ENCODE data around the gene CDK14. TPM values are rescaled to one million over a fixed set of nuclear protein-coding genes. Genes with fewer than 3 reads are reported as not detected.
"Not testable (repeated sequence)": the region's sequence is repeated elsewhere in the genome, so short reads cannot be mapped to it uniquely, and the experiment has no call there.

CDK14 gene
- total RNA-seq, 1 donor from 2014 or later, result 19.7 TPM

DNA sequence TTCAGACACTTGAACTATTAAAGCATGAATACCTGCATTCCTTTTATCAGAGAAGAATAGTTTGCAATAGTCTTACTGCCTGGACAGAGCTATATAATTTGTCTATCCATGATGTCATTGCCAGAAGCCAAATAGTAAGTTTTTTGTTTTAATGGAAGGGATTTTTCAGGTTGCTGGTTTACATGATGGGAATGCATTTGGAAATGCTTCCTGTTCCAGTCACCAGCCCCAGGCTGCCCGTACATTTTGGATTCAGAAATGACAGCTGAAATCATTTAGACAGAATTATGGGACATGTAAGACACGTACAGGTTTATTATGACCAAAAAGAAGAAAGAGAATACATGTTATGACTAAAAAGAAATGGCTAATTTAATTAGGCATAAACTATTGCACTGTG, 293.1 kb downstream of the CDK14 start:
- no peak for DNase-seq (ENCODE audit: low read depth)

DNA sequence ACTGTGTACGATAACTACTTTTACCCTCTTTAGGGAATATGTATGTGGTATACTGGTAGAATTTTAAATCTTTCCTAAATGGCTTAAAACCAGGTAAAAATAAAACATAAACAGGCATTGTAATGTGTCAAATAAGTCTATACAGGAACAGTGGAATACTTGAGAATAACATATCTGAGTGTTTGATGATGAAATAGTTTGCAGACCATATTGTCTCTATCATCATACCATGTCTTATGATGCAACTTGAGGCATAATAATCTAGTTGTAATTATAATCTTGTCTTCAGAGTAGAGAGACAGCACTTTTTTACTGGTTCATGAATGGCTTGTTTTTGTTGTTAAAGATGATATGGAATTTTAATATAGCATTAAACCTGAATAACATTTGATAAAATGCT, 293.5 kb downstream of the CDK14 start:
- no peak for DNase-seq (ENCODE audit: low read depth)

DNA sequence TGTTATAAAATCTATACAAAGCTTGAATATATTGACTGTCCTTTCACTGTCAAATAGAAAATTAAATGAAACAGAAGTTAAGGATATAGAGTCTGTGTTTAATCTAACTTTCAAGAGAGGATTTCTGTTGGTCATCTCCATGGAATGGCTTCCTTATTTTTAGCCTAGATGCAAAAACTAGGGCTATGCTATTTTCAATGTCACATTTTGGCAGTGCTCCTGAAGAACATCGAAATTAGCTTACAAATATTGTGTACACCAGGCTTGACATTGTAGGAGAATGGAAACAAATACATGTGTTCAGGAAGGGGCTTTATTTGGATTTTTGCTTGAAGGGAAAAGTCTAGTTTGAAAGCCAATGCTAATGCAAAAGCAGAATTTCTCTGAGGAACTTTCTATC, 295.4 kb downstream of the CDK14 start:
- no peak for DNase-seq (ENCODE audit: low read depth)

DNA sequence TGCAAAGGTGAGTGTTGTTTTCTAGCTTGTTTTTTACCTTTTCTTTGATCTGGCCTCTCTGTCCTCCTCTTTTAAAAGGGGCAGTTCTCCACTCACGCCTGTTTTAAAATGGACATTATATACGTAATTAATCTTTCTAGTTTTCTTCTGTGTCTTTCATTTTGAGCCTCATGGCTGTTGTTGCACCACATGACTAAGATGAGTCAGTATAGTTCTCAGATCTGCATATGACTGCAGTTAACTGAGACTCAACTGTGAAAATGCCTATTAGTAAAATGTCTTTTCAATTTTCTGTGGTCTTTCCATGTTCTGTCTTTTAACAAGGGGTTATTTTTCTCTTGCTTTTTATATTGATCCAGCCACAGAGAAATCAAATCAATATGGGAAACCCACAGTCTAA, 296.1 kb downstream of the CDK14 start:
- no peak for DNase-seq (ENCODE audit: low read depth)

DNA sequence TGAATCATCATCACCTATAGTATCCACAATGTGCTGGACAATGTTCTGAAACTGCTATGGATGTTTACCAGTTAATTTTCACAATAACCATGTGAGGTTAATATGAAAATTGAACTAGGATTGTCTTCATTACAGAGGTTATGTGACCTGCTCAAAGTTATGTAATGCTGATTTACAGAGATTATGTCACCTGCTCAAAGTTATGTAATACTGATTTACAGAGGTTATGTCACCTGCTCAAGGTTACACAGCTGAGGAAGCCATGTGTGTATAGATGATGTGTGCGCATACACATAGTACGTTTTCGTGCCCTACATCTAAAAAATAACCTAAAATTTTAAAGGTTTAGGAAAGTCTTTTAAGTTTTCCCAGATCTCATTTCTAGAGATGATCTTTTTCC, 298.0 kb downstream of the CDK14 start:
- DNase-seq (ENCODE audit: low read depth), result no peak

DNA sequence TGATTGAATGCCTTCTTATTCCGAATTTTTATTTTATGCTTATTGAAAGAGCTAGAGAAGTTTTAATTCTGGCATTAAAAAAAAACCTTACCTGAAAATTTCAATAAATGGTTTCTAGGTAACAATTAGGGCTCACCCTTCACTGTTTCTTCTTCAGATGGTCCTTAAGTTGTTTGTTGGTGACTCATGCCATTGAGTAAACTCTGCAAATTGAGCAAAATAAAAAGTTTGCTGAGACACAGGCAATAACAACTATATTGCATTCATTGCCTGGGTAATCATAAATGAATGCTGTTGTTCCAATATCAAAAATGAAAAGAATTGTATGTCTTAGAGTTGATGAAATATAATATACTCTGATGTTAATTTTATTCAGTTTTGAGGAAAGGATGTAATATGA, 300.3 kb downstream of the CDK14 start:
- no peak for DNase-seq (ENCODE audit: low read depth)

DNA sequence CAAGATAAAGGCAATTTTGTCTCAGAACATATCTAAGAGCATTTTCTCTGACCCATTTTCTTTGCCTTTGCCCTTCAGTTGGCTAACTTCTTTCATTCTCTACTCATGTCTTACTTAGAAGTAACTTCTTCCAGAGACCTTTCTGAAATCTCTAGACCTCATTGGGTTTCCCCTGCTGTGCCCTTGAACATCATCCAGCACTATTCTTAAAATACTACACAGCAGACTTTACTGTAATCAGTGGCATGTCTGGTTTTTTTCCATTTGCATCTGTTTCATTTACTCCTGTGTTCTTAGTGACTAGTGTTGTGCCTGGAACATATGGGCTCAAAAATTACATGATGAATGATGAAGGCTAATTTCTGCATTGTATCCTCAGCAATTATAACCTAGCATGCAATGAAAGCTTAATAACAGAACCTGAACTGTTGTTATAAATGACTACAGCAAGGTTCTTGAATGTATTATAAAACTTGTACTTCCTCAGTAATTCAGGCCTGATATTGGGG, 301.9 kb downstream of the CDK14 start:
- DNase-seq (ENCODE audit: low read depth), result peak; percentile 41

DNA sequence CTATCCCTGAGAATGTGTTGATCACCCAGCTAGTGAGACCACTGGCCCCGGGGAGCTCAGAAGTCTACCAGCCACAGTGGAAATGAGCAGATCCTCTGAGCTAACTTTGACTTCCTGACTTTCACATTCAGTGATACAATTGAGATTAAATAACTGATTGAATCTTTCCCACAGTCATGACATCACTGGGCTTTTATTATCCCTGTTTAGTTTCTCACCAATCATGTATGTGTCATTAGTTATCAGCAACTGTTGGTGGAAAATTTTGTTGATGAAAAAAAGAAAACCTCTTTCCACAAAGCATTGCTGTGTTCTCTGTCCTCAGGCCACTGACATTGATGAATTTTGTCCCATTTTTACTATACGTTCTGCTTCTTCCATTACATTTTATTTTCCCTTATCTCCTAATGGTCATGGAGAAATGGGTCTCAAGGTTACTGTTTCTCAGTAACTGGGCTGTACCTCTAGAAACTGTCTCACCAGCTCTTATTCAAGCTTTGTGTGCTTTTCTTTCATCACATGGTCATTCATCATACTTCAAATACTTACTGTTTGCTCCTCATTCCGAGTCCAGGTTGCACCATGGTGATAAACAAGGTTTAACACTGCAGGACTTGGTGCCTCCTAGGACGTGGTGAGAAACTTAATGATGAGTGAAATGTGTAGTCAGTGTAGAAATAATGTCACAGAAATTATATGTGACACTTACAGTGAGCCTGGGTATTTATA, 304.7 kb downstream of the CDK14 start:
- DNase-seq (ENCODE audit: low read depth), result peak; percentile 40

DNA sequence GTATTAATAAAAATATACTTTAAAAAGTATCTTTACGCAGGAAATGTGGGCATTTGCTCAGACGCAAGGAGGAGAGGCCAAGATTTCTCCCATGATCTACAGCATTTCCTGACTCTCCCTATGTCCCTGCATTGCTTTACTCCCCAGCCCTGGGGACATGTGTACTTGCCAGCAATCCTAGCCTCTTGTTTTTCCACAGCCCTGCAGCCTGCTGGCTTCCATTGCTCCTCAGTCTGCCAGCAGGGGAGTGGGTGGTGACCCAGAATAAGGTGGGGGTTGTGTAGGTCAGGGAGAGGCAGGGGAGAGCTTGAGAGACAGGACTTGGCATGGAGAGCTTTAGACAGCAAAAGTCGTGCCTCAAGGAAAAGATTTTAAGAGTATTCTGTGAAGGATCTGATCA, 307.7 kb downstream of the CDK14 start:
- no peak for DNase-seq (ENCODE audit: low read depth)

DNA sequence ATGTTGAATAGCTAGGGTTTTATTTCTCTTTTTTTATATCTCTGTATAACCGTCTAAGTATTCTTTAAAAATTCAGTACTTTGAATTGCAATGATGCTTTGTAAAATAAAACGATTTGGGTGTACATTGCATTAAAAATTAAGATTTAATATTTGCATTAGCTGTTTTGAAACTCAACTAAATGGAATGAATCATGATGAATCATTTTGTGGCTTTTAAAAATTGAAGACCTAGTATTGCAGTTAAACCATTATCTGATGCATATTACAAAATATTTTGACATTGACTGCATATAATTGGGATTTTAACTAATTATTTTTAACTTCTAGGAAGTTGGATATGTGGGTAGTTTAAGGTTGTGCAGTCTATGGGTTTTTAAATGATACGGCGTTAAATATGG, 314.0 kb downstream of the CDK14 start:
- DNase-seq (ENCODE audit: low read depth), result no peak

DNA sequence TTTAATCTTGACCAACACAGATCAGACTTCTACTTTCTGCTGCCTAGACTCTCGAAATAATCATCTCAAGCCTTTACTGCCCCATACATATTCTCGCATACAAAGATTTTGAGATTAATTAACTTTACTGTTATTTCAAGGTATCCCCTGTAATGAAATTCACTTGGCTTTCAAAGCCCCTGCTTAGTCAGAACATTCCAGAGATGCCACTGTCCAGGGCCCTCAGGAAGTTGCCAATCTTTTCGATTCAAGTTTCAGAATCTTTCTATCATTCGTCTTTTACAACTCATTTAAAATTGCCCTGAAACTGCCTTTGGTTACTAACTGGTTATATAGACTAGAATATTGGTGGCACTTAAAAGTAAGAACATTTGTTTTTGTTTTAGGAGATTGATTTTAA, 320.2 kb downstream of the CDK14 start:
- no peak for DNase-seq (ENCODE audit: low read depth)

DNA sequence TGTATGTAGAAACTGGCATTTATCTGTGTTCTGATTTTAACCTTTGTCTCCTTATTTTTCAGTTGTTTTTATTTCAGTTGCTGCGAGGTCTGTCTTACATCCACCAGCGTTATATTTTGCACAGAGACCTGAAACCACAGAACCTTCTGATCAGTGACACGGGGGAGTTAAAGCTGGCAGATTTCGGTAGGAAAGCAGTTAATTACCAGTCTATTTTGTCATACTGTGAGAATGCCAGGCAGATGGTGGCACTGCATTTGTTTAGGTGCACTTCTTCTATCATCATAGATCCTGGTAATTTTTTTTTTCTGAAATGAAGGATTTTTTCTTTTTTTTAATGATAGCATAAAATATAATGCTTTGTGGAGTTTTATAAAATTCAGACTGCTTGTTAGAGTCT, 321.4 kb downstream of the CDK14 start:
- DNase-seq (ENCODE audit: low read depth), result no peak

DNA sequence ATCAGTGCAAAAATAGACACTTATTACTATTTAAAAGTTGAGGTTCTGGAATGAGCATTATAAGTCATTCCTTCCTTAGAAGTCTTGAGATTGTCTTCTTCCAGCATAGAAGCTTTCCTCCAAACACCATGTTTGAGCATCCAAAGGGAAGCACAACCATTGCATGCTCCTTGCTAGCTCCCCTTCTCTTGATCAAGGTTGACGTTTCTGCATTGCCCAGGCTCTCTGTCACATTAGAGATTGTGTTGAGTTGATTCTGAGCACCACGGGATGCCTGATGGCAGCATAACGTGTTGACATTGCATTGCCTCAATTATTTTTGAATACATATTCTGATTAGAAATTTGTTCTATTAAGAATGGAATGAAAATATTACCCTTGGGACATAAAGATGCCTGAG, 322.2 kb downstream of the CDK14 start:
- no peak for DNase-seq (ENCODE audit: low read depth)

DNA sequence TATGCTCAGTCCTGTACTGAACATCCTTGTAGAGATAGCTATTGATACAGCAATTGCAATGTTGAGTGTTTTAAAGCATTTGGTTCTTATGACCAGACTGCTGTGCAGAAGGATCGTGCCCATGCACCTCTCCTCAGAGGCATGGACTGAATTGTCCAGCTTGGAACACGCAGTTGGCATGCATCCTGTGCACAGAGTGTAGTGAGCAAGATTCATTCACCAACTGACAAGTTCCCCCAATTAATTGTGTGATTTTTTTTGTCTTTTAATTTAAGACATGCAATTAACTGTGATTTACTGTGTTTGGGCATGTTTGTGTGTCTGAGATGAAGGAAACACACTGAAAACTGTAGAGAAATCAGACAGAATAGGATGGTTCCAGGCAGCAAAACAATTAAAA, 323.7 kb downstream of the CDK14 start:
- DNase-seq (ENCODE audit: low read depth), result no peak

DNA sequence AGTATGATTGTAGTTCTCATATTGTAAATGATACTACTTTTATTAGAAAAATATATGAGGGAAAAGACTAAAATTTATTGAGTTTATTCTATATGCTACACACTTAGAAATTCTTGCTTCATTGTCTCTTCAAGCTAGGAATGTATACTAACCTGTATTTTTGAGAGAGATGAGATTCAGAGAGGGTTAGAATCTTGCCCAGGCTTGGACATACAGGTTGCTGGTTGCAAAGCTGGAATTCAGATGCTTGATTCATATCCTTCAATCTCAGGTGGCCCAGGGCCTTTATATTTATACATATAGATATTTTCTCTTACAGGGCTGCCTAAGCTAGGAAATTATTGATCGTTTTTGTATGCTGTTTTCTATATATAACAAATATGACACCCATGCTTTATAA, 324.2 kb downstream of the CDK14 start:
- no peak for DNase-seq (ENCODE audit: low read depth)

DNA sequence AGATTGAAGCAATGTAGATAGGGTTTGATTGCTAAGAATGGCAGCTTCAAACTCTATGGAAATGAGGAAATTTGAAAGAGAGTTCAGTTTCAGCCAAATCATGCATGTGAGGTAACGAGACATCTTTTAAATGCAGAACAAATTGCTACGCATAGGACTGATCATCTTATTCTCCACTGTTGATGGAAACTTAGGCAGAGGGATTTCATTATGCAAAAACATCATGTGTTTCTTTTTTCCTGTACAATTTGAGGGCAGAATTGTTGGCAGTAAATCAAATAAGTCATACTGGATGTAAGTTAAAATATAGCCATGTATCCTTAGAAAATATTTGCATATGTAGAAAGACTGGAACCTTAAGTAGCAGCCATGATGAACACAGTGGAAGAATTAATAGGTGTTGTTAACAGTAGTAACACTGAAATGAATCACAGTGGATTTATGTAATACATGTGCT, 327.4 kb downstream of the CDK14 start:
- DNase-seq (ENCODE audit: low read depth), result no peak

DNA sequence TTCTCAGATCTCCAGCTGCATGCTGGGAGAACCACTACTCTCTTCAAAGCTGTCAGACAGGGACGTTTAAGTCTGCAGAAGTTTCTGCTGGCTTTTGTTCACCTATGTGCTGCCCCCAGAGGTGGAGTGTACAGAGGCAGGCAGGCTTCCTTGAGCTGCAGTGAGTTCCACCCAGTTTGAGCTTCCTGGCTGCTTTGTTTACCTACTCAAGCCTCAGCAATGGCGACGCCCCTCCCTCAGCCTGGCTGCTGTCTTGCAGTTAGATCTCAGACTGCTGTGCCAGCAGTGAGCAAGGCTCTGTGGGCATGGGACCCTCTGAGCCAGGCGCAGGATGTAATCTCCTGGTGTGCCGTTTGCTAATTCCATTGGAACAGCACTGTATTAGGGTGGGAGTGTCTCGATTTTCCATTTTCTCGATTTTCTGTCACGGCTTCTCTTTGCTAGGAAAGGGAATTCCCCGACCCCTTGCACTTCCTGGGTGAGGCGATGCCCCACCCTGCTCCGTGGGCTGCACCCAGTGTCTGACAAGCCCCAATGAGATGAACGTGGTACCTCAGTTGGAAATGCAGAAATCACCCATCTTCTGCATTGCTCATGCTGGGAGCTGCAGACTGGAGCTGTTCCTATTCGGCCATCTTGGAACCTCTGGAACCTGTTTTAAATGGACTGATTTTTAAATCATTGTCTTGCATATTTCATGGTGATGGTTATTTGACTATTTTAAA, 332.7 kb downstream of the CDK14 start:
- DNase-seq (ENCODE audit: low read depth), result not testable (repeated sequence)

DNA sequence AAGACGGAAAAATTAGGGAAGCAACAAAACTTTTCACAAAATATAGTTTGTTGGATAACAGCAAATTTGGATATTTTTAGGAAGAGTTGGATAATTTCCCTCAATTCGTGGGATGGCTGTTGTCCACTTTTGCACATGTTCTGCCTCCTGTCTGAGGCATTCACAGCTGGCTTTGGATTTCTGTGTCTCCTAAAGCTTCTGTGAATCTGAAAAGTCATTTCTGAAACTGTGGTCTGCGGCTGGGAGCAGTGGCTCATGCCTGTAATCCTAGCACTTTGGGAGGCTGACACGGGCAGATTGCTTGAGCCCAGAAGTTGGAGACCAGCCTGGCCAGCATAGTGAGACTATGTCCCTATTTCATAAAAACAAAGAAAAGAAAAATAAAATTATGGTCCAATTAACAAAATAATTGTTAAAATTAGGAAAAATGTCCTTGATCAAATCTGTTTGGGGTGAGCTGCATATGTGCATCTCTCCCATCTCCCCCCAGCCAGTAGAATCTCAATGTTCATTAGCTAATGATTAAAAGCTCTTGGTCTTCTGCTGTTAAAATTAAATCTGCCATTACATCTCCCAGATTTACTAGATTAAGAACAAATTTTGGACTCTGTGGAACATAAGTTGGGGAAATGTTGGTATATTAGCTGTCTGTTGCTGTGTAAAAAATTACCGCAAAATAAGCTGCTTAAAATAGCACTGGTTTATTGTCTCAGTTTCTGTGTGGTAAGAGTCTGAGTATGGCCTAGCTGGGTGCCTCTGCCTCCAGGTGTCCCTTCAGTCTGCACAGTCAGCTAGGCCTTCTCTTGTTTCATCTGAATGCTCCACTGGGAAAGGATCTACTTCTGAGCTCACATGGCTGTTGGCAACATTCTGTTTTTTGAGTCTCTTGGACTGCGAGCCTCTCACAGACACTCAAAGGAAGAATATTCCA, 336.1 kb downstream of the CDK14 start:
- peak; percentile 95 for DNase-seq (ENCODE audit: low read depth)

DNA sequence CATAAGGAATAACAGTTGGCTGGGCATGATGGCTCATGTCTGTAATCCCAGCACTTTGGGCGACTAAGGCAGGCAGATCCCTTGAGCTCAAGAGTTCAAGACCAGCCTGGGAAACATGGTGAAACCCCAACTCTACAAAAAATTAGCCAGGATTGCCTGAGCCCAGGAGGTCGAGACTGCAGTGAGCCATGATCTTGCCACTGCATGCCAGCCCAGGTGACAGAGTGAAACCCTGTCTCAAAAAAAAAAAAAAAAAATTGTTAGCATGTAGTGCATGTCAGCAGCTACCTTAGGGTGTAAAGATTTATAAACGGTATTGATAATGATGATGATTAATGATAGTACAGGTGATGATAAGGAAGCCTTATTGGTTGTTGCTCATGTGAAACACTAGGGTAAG, 336.9 kb downstream of the CDK14 start:
- DNase-seq (ENCODE audit: low read depth), result no peak

DNA sequence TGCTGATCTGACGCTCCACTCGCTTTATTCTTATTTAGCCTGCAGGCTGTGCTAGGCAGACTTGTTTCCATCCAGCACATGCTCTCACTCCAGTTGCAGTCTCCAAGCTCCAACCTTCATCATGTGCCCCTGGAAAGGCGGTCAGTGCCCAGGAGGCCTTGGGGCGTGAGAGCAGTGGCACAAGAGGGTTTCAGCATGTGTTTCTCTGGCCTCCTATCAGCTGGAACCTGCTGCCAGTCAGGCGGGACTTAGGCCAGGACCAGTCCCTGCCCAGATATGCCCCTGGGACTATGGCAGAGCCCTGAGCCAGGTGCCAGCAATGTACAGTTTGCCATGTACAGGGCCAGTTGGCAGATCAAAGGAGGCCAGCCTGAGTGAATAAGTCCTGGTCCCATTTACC, 337.9 kb downstream of the CDK14 start:
- peak; percentile 39 for DNase-seq (ENCODE audit: low read depth)

DNA sequence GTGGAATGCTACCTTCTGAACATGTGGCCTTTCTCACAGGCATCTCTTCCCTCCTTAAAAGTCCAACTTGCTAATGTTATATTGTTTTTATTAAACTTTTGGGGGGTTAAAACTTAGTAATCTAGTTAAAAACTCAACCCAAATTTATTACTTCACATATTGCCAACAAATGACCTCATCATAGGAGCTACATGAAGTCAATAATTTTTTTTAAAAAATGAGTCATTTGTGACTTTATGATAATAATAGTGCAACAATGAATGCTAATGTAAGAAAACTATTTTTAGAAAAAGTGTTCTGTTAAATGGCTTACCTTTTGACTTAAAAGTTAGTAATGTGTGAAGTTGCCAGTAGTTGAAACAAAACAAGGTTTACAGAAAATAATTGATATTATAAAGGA, 342.2 kb downstream of the CDK14 start:
- no peak for DNase-seq (ENCODE audit: low read depth)

DNA sequence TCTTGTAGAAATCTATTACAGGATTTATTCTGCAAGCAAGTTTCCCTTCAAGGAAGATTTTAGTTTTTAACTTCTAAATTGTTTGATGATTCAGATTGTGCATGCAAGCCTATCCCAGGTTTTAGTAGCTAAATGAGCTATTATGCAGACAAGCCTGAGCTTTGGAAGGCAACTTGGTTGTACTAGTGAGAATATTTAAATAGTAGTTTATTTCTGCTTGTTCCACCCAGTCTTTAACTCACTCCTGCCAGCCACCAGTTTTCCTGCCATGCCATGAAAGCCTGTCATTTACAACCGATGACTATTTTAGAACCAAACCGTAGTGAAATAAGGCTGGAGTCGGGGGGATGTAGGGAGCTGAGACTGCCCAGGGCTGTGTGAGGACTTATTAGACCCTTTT, 343.5 kb downstream of the CDK14 start:
- no peak for DNase-seq (ENCODE audit: low read depth)
